K562 (cell line): ENCODE data around the gene EIPR1. TPM values are rescaled to one million over a fixed set of nuclear protein-coding genes. Genes with fewer than 3 reads are reported as not detected.

Source experiments
- ATAC-seq: fragments of 200-7000 bp; cut with Tn5 transposase; 3 replicates; pipeline ENCODE4 v1.9.1; 2020; ENCODE audit warnings: moderate library complexity
- BruUV-seq: library from RNA; stranded (reverse); fragments of 400-500 nt; replicated peaks from 2 replicates; lab custom pipeline; 2021; lab: Mats Ljungman, UMichigan
- CTCF ChIA-PET: fragments of 300-600 bp; formaldehyde crosslinking; extraction: SDS; loops from one replicate; lab custom pipeline; 2021; ENCODE audit warnings: low intra/inter-chr PET ratio; lab: Yijun Ruan, JAX
- POLR2A ChIA-PET: fragments of 300-600, 350-650 bp; sonication (Branson Sonifier 250); formaldehyde crosslinking; extraction: SDS; loops from one replicate; lab custom pipeline; 2021; ENCODE audit warnings: antibody characterized with exemption, inconsistent platforms; lab: Yijun Ruan, JAX
- DNase-seq, 4 experiments: peaks; one replicate each; pipeline versions ENCODE4 v3.0.0 to v3.0.0-alpha.2; 2011 to 2018; ENCODE audit warnings: low spot score in 3 of 4, mixed read lengths in 3 of 4; ENCODE audit errors: extremely low read depth in 1 of 4
- FAIRE-seq: peaks from 2 replicates; lab custom pipeline; 2011; peaks lifted over from hg19 to GRCh38; lab: Jason Lieb, UNC
- H2AFZ ChIP-seq: 2 replicates; pipeline ENCODE4 v1.6.0; 2011; ENCODE audit warnings: low read depth, low read length, control low read depth, inconsistent platforms
- H3K27ac ChIP-seq: fragments of 200-600 bp; 3 replicates; pipeline ENCODE4 v1.8.0; 2011; ENCODE audit warnings: low read depth, mild to moderate bottlenecking, control low read depth, inconsistent platforms, low read length, moderate library complexity, mixed read lengths; ENCODE audit errors: extremely low read depth
- H3K27me3 ChIP-seq, 2 experiments: fragments of 300-600 bp in 1 of 2; 2 replicates in 1 of 2; 3 replicates in 1 of 2; pipeline versions ENCODE4 v1.6.0 to v1.8.0; 2011; ENCODE audit warnings: inconsistent platforms in 2 of 2, low read length in 2 of 2, mild to moderate bottlenecking in 1 of 2, mixed read lengths in 1 of 2, moderate library complexity in 1 of 2; ENCODE audit not compliant: control insufficient read depth in 2 of 2, insufficient read depth in 2 of 2
- H3K36me3 ChIP-seq: fragments of 300-600 bp; 3 replicates; pipeline ENCODE4 v1.8.0; 2011; ENCODE audit warnings: mild to moderate bottlenecking, low read length, inconsistent platforms; ENCODE audit not compliant: control insufficient read depth, insufficient read depth
- H3K4me1 ChIP-seq, 2 experiments: fragments of 200-600 bp in 1 of 2; replicated peaks in 1 of 2; 2 replicates in 1 of 2; 3 replicates in 1 of 2; pipeline versions ENCODE4 v1.5.1 to v1.8.0; 2011; ENCODE audit warnings: inconsistent platforms in 2 of 2, low read length in 2 of 2, mild to moderate bottlenecking in 1 of 2, mixed read lengths in 1 of 2, moderate library complexity in 1 of 2; ENCODE audit not compliant: control insufficient read depth in 2 of 2, insufficient read depth in 2 of 2
- H3K4me2 ChIP-seq: 2 replicates; pipeline ENCODE4 v1.6.1; 2011; ENCODE audit warnings: low read length, control low read depth, inconsistent platforms, mixed read lengths; ENCODE audit not compliant: insufficient read depth
- H3K4me3 ChIP-seq: fragments of 200-600 bp; sonication (generic), shearing (Covaris generic); 2 replicates; pipeline ENCODE4 v1.5.1; 2016; ENCODE audit warnings: control low read depth, inconsistent platforms
- H3K79me2 ChIP-seq: fragments of 200-600 bp; 3 replicates; pipeline ENCODE4 v1.8.0; 2011; ENCODE audit warnings: low read length, inconsistent platforms; ENCODE audit not compliant: control insufficient read depth, insufficient read depth
- H3K9ac ChIP-seq, 2 experiments: 2 replicates each; pipeline versions ENCODE4 v1.6.0 to v1.6.1; 2011; ENCODE audit warnings: low read depth in 2 of 2, low read length in 2 of 2, control low read depth in 1 of 2, inconsistent platforms in 1 of 2, mild to moderate bottlenecking in 1 of 2, mixed read lengths in 1 of 2; ENCODE audit not compliant: insufficient read depth in 1 of 2
- H3K9me1 ChIP-seq: one replicate; pipeline ENCODE4 v1.6.0; 2011; ENCODE audit warnings: inconsistent platforms, mild to moderate bottlenecking, low read length, moderate library complexity; ENCODE audit not compliant: control insufficient read depth, insufficient read depth
- H3K9me3 ChIP-seq: replicated peaks from 2 replicates; pipeline ENCODE4 v1.5.1; 2011; ENCODE audit warnings: low read depth, low read length, inconsistent platforms; ENCODE audit not compliant: control insufficient read depth, insufficient read depth
- H4K20me1 ChIP-seq: replicated peaks from 2 replicates; pipeline ENCODE4 v1.6.1; 2011; ENCODE audit warnings: low read length, inconsistent platforms, mixed read lengths; ENCODE audit not compliant: control insufficient read depth, insufficient read depth
- ZBTB49 ChIP-seq: sonication (generic); formaldehyde crosslinking; IDR thresholded peaks from 2 replicates; pipeline ENCODE4 v1.8.0; 2022; ENCODE audit warnings: missing genetic modification reagents, mild to moderate bottlenecking, borderline replicate concordance
- ZFP1 ChIP-seq: fragments of 450-650 bp; formaldehyde crosslinking; IDR thresholded peaks from 2 replicates; pipeline ENCODE4 v1.4.0; 2020; ENCODE audit warnings: mild to moderate bottlenecking, mixed read lengths
- ZNF316 ChIP-seq: fragments of 450-650 bp; IDR thresholded peaks from 2 replicates; pipeline ENCODE4 v1.6.1; 2016
- WGBS: fragments of 100-300 bp; shearing (Covaris generic); methylation state at CpG from one replicate; pipeline ENCODE4 v1.1.6; 2016; ENCODE audit warnings: low coverage, mixed read lengths; ENCODE audit not compliant: insufficient coverage; ENCODE audit errors: missing lambda C conversion rate; 5-methylcytosine and 5-hydroxymethylcytosine counted together
- in situ Hi-C: fragments of 300-500 bp; cut with MboI; formaldehyde crosslinking; loops from 4 replicates; pipeline ENCODE4 v1.15.0; 2018; ENCODE audit warnings: inconsistent platforms, mixed read lengths
- intact Hi-C: fragments of 100-400 bp; cut with micrococcal nuclease; formaldehyde crosslinking; loops from 2 replicates; pipeline ENCODE4 v1.14.2; 2022
- polyA plus RNA-seq, 8 experiments: library from polyadenylated mRNA; depleted of rRNA in 4 of 8; stranded (reverse) in 5 of 8; unstranded in 3 of 8; fragments of >200 nt; fragmentation: Nextera tagmentation in 2 of 8; fragmentation: Illumina TruSeq in 1 of 8; extraction: Ambion mirVana in 2 of 8; extraction: Trizol in 1 of 8; gene quantifications; 2 replicates each; pipeline versions ENCODE4 v1.2.1 to v1.2.3, GENCODE V29; 2011 to 2014; ENCODE audit warnings: inconsistent platforms in 1 of 8, missing spikeins in 1 of 8
- total RNA-seq, 7 experiments: library from RNA; depleted of rRNA in 6 of 7; stranded (reverse); fragments of >200 nt in 6 of 7; fragmentation: Illumina TruSeq in 2 of 7; extraction: Trizol in 2 of 7; gene quantifications; 2 replicates each; pipeline versions ENCODE4 v1.2.1 to v1.2.3, GENCODE V29; 2011 to 2021; ENCODE audit warnings: low replicate concordance in 1 of 7

Gene EIPR1
- total and polyA plus RNA-seq, 9 of the 15 experiments (the other 6 are each of a cell fraction or from before 2014, with no cell fraction given): 19.9 to 54.4 (median 35.9) TPM

- no peak for TF ChIP-seq ZBTB49 (CRISPR knock-in tag)
- TF ChIP-seq, all 486 proteins: peak for 0
These were observed 55.2 kb downstream of the EIPR1 start (continued) for GRCh38 chr2:3322311-3322970.

GRCh38 chr2:3321825-3322224, 55.8 kb downstream of the EIPR1 start:
- Histone ChIP-seq H3K79me2 (0 out of 3 replicates have a peak, but pooled peaks cover under 1% of the 10 kb centered on the region), H3K9me3 (no peaks in the 10 kb centered on the region), H2AFZ (no peak overlapping the region), H3K36me3 (peaks cover 14% of the 10 kb centered on the region; the same call in 1 of the 3 replicates)
- FAIRE-seq (no peak), DNase-seq (no peak)
- POLR2A ChIA-PET: no interaction called here
- TF ChIP-seq ZNF316 (no peak), ZFP1 (CRISPR knock-in tag) (no peak)
- TF ChIP-seq, all 486 proteins: peak for 0
- no peaks in the 10 kb centered on the region for H3K27me3 ChIP-seq
- 0 out of 2 replicates have a peak, but pooled peaks cover 11% of the 10 kb centered on the region for H4K20me1 ChIP-seq
- 92% methylated on average over 11 of the region's 17 CpGs for WGBS
- ATAC-seq: no peak
- in situ Hi-C loops (no loop called here), intact Hi-C loops (no loop called here)
- H3K27ac ChIP-seq: no peak overlapping the region
- H3K4me2 ChIP-seq: no peak overlapping the region
- no peak overlapping the region for H3K4me3 ChIP-seq
- CTCF ChIA-PET: interaction anchor here (0.6 kb wide), 1 partner anchor 1384 kb away, joined by 3 read pairs; no protein-coding TSS in a partner anchor
- no peaks in the 10 kb centered on the region for H3K9me1 ChIP-seq
- H3K4me1 ChIP-seq: peaks cover 0 to 25% of the 10 kb centered on the region in 2 experiments; a peak in 1 of 5 replicates
- 0 out of 4 replicates have a peak overlapping the region, but pooled peaks of 1 of the 2 experiments have one; percentile 36 for H3K9ac ChIP-seq
- BruUV-seq: no TSS peak
